ENCODE data around the gene COG7.
"Not testable (repeated sequence)": the region's sequence is repeated elsewhere in the genome, so short reads cannot be mapped to it uniquely, and the experiment has no call there.

- TF ChIP-seq TCF12 (IDR thresholded peaks at IDR 0.05); CTCF (IDR thresholded peaks at IDR 0.05); SMC3 (IDR thresholded peaks at IDR 0.05; ENCODE audit: low read depth, low read length); YY1 (IDR thresholded peaks at IDR 0.05; ENCODE audit: low read depth); RAD21 (IDR thresholded peaks at IDR 0.05; ENCODE audit: low read length); RXRA (IDR thresholded peaks at IDR 0.05; ENCODE audit: borderline replicate concordance, low read depth); POLR2AphosphoS5 (IDR thresholded peaks at IDR 0.05; ENCODE audit: low read depth, low read length); GABPA (IDR thresholded peaks at IDR 0.05; ENCODE audit: low read depth); FOXJ3 (CRISPR knock-in tag; IDR thresholded peaks at IDR 0.05); RCOR1 (IDR thresholded peaks at IDR 0.05; ENCODE audit: low read length): not testable (repeated sequence)
These were observed 86.6 kb downstream of the COG7 start for GRCh38 chr16:23366341-23366740.
